ENCODE data around the gene FAM187B.

The FAM187B gene

DNA sequence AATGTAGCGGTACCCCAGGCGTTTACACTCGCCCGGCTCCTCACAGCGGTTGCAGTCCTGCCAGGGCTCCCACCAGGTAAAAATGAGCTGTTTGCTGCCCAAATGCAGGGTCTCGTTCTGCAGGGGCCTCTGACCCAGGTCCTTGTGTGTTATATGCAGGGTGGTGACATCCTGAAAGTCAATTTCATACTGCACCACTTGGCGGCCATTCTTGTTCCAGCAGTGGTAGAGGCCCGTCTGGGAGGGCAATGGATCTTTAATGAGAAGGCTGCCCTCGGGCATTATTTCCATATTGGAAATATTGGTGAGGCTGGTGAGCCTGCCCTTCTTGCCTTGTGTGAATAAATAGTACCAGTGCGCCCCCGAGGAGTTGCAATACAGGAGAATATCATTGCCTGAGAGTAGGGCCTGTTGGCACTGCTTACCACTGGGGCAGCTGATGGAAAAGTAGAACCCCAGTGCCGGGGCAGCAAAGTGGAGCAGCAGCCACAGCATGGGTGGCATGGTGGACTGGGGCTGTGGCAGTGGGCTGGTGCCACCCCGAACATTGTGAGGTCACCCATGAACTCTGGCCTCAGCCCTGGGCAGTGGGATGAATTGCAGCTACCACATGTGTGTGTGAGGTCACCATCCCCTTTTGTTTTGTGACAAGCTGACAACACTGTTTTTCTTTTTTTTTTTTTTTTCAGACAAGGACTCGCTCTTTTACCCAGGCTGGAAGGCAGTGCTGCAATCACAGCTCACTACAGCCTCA, at the start of gene FAM187B:
Gene FAM187B (minus strand): TSS at position 563 of the 754 bp plus-strand sequence. CDS start 59 bp downstream, at position 504.
- TF ChIP-seq, protein P1, sequence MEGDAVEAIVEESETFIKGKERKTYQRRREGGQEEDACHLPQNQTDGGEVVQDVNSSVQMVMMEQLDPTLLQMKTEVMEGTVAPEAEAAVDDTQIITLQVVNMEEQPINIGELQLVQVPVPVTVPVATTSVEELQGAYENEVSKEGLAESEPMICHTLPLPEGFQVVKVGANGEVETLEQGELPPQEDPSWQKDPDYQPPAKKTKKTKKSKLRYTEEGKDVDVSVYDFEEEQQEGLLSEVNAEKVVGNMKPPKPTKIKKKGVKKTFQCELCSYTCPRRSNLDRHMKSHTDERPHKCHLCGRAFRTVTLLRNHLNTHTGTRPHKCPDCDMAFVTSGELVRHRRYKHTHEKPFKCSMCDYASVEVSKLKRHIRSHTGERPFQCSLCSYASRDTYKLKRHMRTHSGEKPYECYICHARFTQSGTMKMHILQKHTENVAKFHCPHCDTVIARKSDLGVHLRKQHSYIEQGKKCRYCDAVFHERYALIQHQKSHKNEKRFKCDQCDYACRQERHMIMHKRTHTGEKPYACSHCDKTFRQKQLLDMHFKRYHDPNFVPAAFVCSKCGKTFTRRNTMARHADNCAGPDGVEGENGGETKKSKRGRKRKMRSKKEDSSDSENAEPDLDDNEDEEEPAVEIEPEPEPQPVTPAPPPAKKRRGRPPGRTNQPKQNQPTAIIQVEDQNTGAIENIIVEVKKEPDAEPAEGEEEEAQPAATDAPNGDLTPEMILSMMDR (IDR thresholded peaks at IDR 0.05; ENCODE audit: low read depth, low read length, missing control alignments) = no peak
- DNase-seq (ENCODE audit: extremely low read depth, low read depth) = no peak
- no peak within 1 kb of the TSS for H3K4me3 ChIP-seq (replicated peaks; ENCODE audit: low read depth, low read length)

DNA sequence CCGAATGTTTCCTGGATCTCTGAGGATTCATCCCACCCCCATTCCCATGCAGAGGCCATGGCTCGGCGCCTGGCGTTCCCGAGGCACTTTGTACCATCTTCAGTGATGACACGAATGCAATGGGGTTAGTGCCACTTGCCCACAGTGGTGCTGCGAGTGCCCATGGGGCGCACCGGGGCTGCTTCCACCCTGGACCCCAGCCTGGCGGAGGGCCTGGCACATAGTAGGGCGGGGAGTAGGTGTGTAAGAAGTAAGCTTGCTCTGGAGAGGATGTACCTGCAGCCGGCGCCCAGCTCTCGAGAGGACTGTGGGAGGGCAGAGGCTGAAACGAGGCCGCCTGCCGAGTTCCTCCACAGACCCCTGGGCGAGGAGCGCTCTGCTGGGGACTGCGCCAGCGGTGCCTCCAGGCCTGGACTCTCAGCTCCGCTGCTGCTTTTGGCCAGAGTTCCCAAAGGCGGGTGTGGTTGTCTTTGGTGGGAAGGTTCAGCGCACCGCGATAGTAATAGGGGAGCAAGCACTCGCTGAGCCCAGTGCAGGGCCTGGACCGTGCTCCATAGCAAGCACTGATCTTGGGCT, 48.3 kb upstream of the FAM187B start:
- no peak overlapping the region for H3K4me3 ChIP-seq (replicated peaks; ENCODE audit: low read depth, low read length)
- TF ChIP-seq, protein P1 (IDR thresholded peaks at IDR 0.05; ENCODE audit: low read depth, low read length, missing control alignments) = no peak
- DNase-seq (ENCODE audit: extremely low read depth, low read depth) = no peak

DNA sequence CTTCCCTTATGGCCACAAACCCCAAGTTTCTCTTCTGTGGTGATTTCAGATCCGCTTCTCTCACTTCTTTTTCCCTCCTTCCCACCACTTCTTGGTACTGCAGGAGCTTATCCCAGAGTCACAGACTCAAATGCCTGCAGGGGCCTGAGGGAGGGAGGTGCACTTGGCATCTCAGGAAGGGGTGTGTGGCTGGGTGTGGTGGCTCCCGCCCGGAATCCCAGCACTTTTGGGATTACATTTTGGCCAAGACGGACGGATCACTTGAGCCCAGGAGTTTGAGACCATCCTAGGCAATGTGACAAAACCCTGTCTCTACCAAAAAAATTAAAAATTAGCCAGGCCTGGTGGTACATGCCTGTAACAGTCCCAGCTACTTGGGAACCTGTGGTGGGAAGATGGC, 45.8 kb upstream of the FAM187B start:
- H3K4me3 ChIP-seq (replicated peaks; ENCODE audit: low read depth, low read length) = no peak overlapping the region
- DNase-seq (ENCODE audit: extremely low read depth, low read depth) = no peak
- TF ChIP-seq, protein P1 (IDR thresholded peaks at IDR 0.05; ENCODE audit: low read depth, low read length, missing control alignments) = no peak

DNA sequence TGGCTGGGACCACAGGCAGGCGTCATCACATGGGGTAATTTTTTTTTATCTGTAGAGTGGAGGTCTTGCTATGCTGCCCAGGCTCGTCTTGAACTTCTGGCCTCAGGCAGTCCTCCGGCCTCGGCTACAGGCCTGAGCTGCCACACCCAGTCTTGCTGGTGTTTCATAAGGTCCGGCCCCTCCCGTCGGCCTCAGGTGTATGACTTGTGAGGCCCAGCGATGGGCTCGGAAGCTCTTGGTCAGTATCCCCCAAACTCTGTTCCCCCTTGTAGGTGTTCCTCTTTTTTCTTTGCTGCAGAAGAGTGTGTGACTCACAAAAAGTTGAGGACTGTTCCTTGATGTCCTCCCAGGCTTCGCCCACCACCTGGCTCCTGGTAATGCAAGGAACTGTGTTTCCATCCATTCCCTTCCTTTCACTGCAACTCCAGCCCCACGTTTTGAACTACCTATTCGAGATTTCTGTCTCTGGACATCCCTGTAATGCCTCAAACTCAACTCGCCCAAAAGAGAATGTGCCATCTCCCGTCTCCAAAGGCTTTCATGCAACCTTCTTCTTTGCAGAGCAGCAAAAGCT, 45.2 kb upstream of the FAM187B start:
- DNase-seq (ENCODE audit: extremely low read depth, low read depth) = no peak
- TF ChIP-seq, protein P1 (IDR thresholded peaks at IDR 0.05; ENCODE audit: low read depth, low read length, missing control alignments) = no peak
- no peak overlapping the region for H3K4me3 ChIP-seq (replicated peaks; ENCODE audit: low read depth, low read length)

DNA sequence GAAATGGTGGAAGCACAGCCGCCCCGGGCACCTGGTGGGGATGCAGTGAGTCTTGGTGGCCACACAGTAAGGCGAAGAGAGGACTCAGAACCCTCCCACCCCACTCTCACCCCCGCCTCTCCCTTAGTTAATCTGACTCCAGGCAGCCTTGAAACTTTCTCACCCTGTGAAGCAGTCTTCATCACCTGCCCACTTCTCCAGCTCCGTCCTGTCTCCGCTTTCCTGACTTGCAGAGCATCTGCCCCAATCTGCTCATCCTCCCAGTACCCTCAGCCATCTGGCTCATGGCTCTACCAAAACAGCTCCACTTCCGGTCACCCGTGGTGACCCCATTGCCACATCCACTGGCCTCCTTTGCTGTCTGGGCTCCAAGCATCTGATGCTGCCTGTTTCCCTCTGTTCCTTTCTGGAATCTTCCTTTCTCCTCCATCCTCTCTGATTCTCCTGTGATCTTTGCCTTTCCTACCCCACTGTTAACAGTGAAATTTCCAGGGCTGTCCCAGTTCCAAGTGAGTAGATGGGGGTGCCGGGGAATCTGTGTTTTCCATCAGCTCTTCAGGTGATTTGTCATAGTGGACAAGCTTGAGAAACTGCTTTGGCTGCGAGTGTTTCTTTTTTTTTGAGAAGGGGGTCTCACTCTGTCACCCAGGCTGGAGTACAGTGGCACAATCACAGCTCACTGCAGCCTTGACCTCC, 44.6 kb upstream of the FAM187B start:
- TF ChIP-seq, protein P1 (IDR thresholded peaks at IDR 0.05; ENCODE audit: low read depth, low read length, missing control alignments) = no peak
- DNase-seq (ENCODE audit: extremely low read depth, low read depth) = no peak
- no peak overlapping the region for H3K4me3 ChIP-seq (replicated peaks; ENCODE audit: low read depth, low read length)

DNA sequence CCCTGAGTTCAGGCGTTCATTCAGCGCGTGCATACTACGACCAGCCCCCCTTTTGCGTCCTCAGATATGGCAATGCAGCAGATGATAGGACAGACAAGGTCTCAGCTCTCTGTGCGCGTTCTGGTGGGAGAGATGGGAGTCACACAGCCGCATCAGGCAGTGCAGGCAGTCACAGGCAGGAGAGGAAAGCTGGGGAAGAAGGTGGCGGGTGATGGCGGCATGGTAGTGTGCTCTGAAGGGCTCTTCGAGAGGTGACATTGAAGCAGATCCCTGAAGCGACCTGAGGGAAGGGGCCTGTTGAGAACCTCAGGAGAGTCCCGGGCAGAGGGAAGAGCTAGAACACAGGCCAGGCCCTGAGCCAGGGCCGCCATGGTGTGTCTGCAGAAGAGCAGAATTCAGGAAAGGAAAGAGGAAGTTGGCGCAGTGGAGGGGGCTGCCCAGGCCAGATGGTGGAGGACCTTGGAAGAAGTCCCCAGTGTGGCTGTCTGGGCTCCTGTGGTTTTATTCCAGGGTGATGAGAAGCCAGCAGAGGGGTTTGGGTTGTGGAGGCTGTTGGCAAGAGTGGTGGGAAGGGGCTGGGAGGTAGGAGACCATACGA, 43.7 kb upstream of the FAM187B start:
- no peak overlapping the region for H3K4me3 ChIP-seq (replicated peaks; ENCODE audit: low read depth, low read length)
- no peak for DNase-seq (ENCODE audit: extremely low read depth, low read depth)
- TF ChIP-seq, protein P1 (IDR thresholded peaks at IDR 0.05; ENCODE audit: low read depth, low read length, missing control alignments) = no peak

Measured in HFF-Myc (cell line).